HG03558 (cell line): ENCODE data around the gene SLC25A31.
A peak's percentile ranks its signal among the peaks of the same experiment; 100 is the strongest.

ENCODE experiments used
- ATAC-seq: cut with Tn5 transposase; IDR thresholded peaks from one replicate; pipeline ENCODE4 v1.9.1; 2021; ENCODE audit warnings: moderate number of reproducible peaks; ENCODE audit not compliant: unreplicated experiment; ENCODE audit errors: extremely low read depth

Gene SLC25A31

GRCh38 chr4:127730142-127730913, at the start of gene SLC25A31:
Gene SLC25A31 (plus strand): TSS chr4:127730400. CDS start chr4:127730546, 146 bp downstream.
- ATAC-seq = no peak

GRCh38 chr4:127685292-127685691, 44.9 kb upstream of the SLC25A31 start:
- ATAC-seq = no peak

GRCh38 chr4:127686658-127687057, 43.5 kb upstream of the SLC25A31 start:
- ATAC-seq = no peak

- no peak for ATAC-seq
These were observed 42.6 kb upstream of the SLC25A31 start for GRCh38 chr4:127687580-127687979.

- peak; percentile 100 for ATAC-seq
These were observed 31.4 kb upstream of the SLC25A31 start for GRCh38 chr4:127698789-127699200.

GRCh38 chr4:127708985-127709384, 21.2 kb upstream of the SLC25A31 start:
- no peak for ATAC-seq

GRCh38 chr4:127709456-127709855, 20.7 kb upstream of the SLC25A31 start:
- no peak for ATAC-seq

GRCh38 chr4:127731406-127731805, 1.2 kb downstream of the SLC25A31 start:
- no peak for ATAC-seq

- ATAC-seq = peak; percentile 72
These were observed 2.6 kb downstream of the SLC25A31 start for GRCh38 chr4:127732623-127733328.

- ATAC-seq = no peak
These were observed 4.8 kb downstream of the SLC25A31 start for GRCh38 chr4:127734976-127735375.

- ATAC-seq = no peak
These were observed 7.1 kb downstream of the SLC25A31 start for GRCh38 chr4:127737295-127737694.

- no peak for ATAC-seq
These were observed 11.0 kb downstream of the SLC25A31 start for GRCh38 chr4:127741247-127741646.

- no peak for ATAC-seq
These were observed 17.7 kb downstream of the SLC25A31 start for GRCh38 chr4:127747883-127748282.

- no peak for ATAC-seq
These were observed 18.8 kb downstream of the SLC25A31 start for GRCh38 chr4:127748957-127749356.

GRCh38 chr4:127756906-127757305, 26.7 kb downstream of the SLC25A31 start:
- ATAC-seq = no peak

GRCh38 chr4:127759228-127759820, 29.1 kb downstream of the SLC25A31 start:
- peak; percentile 67 for ATAC-seq

- ATAC-seq = no peak
These were observed 29.7 kb downstream of the SLC25A31 start for GRCh38 chr4:127759893-127760292.

GRCh38 chr4:127771535-127772275, 41.5 kb downstream of the SLC25A31 start:
- ATAC-seq = no peak

- no peak for ATAC-seq
These were observed 42.8 kb downstream of the SLC25A31 start for GRCh38 chr4:127772769-127773671.
